ENCODE data around the gene SSTR5. TPM values are rescaled to one million over a fixed set of nuclear protein-coding genes. Genes with fewer than 3 reads are reported as not detected.
"Not testable (repeated sequence)": the region's sequence is repeated elsewhere in the genome, so short reads cannot be mapped to it uniquely, and the experiment has no call there.

The SSTR5 gene
- polyA plus RNA-seq, 1 donor = not detected

DNA sequence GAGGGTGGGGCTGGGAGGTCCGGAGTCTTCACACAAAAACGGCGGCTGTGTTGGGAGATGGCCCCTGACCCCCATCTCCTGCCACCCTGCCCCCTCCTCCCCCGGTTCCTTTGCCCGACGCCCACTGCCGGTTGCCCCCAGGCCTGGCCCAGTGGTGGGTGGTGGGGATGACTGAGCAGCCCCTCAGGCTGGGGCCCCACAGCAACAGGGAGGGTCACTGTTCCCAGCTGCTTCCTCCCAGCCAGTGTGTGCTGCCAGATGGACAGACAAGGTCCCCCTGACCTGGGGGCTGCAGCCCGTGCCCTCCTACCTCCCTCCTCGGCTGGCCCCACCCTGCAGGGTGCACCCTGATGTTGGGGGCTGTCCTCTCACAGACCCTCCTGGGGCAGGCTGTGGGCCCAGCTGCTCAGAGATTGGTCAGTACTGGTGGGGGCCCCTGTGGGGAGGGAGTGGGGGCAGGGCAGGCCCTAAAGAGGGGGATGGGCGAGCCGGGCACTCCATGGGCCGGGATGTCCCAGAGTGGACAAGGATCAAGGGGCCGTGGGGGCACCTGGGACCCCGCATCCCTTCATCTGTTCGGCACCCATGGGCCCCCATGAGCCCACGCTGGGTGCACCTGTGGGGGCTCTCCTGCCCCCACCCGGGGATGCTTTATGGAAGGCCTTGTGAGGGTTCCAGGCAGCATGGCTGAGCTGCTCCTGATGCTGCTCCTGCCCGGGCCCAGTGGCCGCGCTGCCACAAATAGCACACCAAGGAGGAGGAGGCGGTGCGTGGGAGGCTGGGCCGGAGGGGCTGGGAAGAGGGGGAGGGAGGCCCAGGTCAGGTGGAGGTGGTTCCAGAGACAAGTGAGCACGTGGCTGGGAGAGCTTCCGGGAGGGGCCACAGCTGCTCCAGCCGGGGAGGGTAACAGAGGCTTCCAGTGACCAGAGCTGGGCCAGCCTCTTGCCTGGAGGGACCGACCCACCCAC is 18.4 kb downstream of the SSTR5 start:
- no peak for DNase-seq (ENCODE audit: low read depth)

DNA sequence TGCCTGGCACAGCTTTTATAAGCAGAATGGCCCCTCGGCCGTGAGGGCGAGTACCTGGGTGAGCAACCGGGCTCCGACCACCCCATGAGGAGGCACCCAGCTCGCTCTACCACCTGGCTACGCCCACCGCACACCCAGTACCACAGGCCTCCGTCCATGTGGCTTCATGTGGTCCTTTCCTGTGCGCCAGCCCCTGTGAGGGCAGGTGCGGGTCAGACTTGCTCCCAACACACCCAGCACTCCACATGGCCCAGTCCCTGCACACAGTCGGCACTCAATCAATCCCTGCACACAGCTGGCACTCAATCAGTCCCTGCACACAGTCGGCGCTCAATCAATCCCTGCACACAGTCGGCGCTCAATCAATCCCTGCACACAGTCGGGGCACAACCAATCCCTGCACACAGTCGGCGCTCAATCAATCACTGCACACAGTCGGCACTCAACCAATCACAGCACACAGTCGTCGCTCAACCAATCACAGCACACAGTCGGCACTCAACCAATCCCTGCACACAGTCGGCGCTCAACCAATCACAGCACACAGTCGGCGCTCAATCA is 19.5 kb downstream of the SSTR5 start:
- DNase-seq (ENCODE audit: low read depth) = no peak

DNA sequence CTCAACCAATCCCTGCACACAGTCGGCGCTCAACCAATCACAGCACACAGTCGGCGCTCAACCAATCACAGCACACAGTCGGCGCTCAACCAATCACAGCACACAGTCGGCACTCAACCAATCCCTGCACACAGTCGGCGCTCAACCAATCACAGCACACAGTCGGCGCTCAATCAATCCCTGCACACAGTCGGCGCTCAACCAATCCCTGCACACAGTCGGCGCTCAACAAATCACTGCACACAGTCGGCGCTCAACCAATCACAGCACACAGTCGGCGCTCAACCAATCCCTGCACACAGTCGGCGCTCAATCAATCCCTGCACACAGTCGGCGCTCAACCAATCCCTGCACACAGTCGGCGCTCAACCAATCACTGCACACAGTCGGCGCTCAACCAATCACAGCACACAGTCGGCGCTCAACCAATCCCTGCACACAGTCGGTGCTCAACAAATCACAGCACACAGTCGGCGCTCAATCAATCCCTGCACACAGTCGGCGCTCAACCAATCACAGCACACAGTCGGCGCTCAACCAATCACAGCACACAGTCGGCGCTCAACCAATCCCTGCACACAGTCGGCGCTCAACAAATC is 20.2 kb downstream of the SSTR5 start:
- DNase-seq (ENCODE audit: low read depth) = not testable (repeated sequence)

- DNase-seq (ENCODE audit: low read depth) = no peak
These were observed 21.0 kb downstream of the SSTR5 start for GRCh38 chr16:1093284-1094123.

DNA sequence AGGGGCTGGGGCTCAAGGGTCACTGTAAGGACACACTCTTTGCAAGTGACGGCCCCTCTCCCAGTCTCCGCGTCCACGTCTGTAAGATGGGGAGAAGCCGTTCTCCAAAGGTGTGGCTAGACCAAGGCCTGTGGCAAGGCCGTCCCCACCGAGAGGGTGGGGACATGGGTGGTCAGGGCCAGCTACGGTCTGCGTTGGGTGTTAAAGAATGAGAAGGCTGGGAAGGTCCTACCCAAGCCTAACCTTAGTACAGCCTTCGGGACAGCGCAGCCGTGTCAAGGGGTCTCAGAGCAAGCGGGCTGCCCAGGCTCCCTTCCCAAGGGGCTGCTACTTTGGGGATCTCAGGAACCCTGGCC is 21.6 kb downstream of the SSTR5 start:
- DNase-seq (ENCODE audit: low read depth) = no peak

DNA sequence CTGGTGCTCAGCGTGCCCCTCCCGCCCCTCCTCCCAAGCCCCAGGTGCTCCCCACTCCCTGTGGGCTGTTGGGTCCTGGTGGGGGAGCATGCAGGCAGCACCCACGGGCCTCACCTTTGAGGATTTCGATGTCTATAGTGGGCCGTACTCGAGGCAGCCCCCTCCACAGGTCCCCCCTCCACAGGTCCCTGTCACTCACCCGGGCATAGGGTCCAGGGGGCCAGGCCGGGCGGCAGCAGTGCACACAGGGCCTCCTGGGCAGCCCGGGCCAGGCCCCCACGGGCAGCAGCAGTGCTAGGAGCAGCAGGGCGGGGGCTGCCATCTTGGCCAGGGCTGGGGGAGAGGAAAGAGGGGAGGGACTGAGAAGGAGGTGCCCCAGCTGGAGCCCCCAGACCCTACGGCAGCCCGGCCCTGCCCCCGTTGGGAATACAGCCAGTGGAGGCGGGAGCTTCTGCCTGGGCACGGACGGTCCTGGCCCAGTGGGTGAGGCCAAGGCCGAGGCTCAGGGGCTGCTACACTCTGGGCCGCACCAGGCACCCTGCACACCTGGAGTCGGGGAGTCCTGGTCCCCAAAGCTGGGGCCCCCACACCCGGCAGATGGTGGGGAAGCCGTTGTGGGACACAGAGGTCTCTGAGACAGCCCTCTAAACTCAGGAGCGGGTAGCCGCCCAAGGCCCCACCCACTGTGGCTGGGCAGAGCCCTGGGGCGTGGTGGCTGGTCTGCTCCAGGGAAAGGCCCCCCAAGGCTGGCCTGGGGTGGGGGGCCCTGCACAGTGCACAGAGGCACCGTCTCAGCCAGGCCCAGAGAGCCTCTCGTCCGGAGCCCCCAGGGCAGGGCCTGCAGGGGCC is 22.3 kb downstream of the SSTR5 start:
- DNase-seq (ENCODE audit: low read depth) = no peak

GRCh38 chr16:1095450-1096168 is 23.1 kb downstream of the SSTR5 start:
- DNase-seq (ENCODE audit: low read depth) = no peak

DNA sequence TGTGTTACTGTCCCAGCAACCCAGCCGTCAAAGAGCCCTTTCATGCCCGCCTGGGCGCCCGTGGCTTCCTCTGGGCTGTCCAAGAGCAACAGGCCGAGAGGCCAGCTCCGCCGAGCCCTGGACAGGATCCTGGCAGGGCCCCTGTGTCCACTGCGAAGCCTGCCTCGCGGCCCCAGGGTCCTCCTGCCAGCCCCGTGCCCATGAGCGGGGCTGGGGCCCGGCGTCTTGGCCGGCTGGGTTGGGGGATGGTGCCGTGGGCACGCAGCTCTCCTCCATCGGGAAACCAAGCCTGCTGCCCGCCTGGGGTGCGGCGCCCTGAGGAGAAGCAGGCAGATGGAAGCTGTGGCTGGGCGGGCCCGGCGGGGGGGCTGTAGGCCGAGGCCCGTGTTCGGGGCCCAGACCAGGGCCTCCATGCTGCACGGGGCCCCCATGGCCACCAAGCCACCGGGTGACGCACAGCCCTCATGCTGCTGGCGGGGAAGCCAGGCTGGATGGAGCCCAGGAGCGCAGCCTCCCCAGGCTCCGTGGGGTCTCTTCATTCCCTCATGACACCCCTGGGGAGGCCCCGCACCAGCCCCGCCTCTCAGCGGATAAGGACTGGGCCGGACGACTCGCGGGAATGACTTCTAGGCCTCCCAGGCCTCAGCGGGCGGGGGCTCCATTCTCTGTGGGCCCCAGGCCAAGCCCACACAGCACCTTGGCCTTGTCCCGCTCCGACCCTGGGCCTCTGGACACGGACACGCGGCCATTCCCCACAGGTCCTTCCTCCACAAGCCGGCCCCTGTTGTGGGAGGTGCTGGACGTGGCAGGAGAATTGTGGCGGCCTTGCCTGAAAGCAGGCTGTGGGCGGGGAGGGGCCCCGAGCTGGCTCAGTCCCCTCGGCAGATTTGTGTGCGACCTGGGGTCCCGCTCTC is 23.9 kb downstream of the SSTR5 start, which contains the start of gene C1QTNF8:
TSS of gene C1QTNF8 (minus strand) at position 76 of the 914 bp plus-strand sequence. CDS start 1,322 bp downstream, outside the sequence.
- no peak for DNase-seq (ENCODE audit: low read depth)

DNA sequence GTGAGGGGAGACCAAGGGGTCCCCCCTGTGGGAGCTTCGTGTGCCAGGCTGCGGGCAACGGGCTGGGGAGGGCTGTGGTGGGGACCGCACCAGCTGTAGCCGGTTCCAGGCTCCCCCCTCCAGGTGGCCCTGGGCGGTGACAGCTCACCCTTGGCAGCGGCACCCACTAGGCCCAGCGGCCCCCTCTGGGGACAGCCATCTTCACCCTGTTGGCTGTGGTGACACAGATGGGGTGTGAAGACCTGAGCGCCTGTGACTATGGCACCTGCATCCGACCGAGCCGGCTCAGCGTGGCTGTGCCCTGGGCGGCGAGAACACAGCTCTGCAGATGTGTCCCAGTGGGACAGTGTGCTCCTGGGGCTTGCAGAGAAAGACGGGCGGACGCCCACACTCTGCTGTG is 24.6 kb downstream of the SSTR5 start:
- DNase-seq (ENCODE audit: low read depth) = no peak

- DNase-seq (ENCODE audit: low read depth) = no peak
These were observed 25.3 kb downstream of the SSTR5 start for GRCh38 chr16:1097800-1098199.

DNA sequence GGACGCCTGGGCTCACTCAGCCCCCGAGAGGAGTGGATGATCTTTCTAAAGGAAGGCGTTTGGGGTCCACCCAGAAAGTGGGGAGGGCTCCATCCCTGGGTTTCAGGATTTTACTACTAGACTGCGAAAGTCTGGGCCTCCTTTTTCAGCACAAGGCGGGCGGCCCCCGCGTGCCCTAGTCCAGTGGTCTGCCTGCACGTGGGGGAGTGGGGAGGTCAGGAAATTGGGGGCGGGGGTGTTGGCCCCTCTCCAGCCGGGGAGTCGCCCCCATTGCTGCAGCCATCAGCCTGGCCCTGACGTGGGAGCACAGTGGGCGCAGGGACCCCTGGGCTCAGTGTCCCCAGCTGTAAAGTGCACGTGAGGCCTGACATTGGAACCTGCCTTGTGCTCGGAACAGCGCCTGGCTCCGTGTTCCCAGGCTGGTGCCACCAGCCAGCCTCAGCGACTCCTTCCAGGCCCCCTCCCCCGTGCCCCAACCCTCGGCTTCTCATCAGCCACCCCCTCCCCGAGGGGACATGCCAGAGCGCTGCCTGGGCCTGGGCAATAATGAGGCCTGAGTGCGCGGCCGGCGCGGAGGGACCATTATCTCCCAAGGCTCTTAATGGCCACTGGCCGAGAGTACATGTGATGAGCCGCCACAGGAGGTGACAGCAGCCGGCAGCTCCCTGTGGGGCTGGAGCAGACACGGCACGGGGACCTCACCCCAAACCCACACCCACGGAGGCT is 25.9 kb downstream of the SSTR5 start:
- no peak for DNase-seq (ENCODE audit: low read depth)

- no peak for DNase-seq (ENCODE audit: low read depth)
These were observed 26.9 kb downstream of the SSTR5 start for GRCh38 chr16:1099189-1100083.

DNA sequence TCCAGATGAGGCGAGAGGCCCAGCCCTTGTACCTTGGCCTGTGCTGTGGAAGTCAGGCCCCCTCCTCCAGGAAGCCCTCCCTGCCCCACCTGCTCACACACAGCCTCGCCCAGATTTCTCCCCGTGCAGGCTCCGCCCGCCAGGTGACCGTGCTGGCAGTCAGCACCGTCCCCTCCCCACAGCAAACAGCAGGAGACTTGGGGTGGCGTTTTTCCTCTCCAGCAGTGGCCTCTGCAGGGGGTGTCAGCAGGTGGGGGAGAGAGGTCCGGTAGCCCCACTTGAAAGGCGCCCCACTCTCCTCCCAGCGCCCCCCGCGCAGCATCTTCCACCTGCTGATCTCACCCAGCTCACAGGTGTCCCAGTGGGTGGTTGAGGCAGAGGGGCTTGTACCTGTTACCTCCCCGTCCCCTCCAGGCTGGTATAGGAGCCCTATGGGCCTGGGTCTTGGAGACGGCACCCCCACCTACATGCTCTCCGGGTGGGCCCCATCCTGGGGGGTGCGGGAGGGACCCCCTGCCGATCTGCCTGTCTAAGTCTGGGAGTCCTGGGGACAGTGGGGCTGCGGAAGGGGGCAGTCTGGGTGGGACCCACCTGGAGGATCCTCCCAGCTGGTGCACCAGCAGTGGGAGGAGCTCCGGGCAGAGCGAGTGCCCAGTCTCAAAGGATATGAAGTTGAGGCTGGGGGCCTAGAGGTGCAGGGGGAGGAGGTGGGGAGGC is 27.7 kb downstream of the SSTR5 start:
- no peak for DNase-seq (ENCODE audit: low read depth)

DNA sequence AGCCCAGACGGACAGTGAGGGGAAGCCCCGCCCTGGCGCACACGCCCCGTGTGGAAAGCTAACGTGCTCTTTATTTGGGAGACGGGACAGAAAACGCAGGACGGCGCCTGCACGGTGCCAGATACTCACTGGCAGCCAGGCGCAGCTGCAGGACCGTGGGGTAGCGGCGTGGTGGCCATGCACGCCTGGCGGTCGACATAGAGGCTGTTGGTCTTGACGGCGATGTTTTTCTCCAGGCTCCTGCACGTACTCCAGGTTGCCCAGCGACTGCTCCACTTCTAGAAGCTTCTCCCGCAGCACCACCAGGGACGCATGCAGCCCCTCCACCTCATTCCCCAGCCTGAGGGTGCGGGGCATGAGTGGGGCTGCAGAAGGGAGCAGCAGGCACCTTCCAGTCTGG is 28.6 kb downstream of the SSTR5 start:
- DNase-seq (ENCODE audit: low read depth) = no peak

DNA sequence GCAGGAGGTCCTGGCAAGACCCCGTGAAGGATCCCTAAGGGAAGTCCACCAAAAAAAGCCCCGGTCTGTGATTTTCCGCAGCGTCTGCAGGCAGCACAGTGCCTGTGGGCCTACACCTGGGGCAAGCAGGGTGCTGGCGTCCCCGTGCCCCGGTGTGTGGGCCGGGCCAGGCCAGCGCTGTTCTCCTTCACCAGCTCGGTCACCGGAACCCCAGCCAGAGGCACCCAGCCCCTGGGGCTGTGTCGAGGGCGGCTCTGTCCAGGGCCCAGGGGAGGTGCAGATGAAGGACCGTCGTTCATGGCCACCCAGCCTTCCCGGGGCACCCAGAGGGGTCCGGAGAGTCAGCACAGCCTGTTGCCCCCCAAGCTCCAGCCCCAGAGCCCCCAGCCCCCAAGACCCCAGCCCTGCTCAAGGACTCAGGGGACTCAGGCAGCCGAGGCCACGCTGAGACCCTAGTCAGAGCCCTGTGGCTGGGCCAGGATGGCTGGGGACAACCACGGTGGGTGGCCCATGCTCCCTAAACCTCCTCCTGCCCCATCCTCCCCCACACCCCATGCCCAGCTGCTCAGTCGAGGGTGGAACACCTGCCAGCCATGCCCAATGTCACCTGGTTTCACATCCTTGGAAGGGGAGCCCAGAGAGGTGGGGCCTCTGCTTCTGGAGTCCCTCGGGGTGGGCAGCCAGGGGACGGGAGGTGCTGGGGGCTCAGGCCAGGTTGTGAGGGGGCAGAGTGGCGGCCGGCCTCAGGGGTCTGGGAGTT is 29.2 kb downstream of the SSTR5 start:
- no peak for DNase-seq (ENCODE audit: low read depth)

DNA sequence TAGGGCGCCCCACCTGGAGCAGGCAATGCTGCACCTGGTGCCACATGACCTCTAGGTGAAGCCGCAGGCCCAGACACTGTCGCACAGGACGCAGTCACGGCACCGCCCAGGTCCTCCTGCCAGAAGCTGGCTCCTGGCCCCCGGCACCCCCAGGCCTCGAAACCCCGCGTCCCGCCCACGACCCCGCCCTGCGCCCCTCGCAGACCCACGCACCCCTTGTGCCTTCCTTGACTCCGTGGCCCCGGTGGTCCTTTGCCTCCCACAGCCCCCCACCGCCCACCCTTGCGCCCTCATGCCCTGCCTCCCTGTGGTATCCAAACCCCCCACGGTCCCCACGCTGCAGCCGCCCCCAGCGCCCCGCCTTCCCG is 29.8 kb downstream of the SSTR5 start:
- DNase-seq (ENCODE audit: low read depth) = no peak

Measured in forelimb muscle (tissue), 1 donor.